NCI-H2227 treated with DMSO at 0.1 percent for 48 hours (cell line): ENCODE data around the gene FRMD4B.

Experiments
- DNase-seq: peaks from one replicate; lab custom pipeline; 2025; lab: John Stamatoyannopoulos, UW

Gene FRMD4B

GRCh38 chr3:69174871-69175737 lies 210.8 kb downstream of the FRMD4B start:
- no peak for DNase-seq

GRCh38 chr3:69174445-69174844 lies 211.4 kb downstream of the FRMD4B start:
- no peak for DNase-seq

GRCh38 chr3:69172058-69172457 lies 213.8 kb downstream of the FRMD4B start:
- no peak for DNase-seq

- DNase-seq = no peak
Measured at GRCh38 chr3:69166446-69166845, 219.4 kb downstream of the FRMD4B start.

- no peak for DNase-seq
Measured at GRCh38 chr3:69165744-69166143, 220.1 kb downstream of the FRMD4B start.

- DNase-seq = no peak
Measured at GRCh38 chr3:69164296-69164695, 221.6 kb downstream of the FRMD4B start.

GRCh38 chr3:69162308-69162980 lies 223.4 kb downstream of the FRMD4B start:
- DNase-seq = no peak

GRCh38 chr3:69161587-69162307 lies 224.1 kb downstream of the FRMD4B start:
- DNase-seq = peak; percentile 19

GRCh38 chr3:69160525-69160924 lies 225.4 kb downstream of the FRMD4B start:
- no peak for DNase-seq

- no peak for DNase-seq
Measured at GRCh38 chr3:69160107-69160506, 225.8 kb downstream of the FRMD4B start.

- DNase-seq = no peak
Measured at GRCh38 chr3:69149586-69149985, 236.3 kb downstream of the FRMD4B start.

- DNase-seq = no peak
Measured at GRCh38 chr3:69145688-69146087, 240.2 kb downstream of the FRMD4B start.

- DNase-seq = peak; percentile 1
Measured at GRCh38 chr3:69144631-69145245, 241.2 kb downstream of the FRMD4B start.

- no peak for DNase-seq
Measured at GRCh38 chr3:69143612-69144011, 242.3 kb downstream of the FRMD4B start.

- DNase-seq = no peak
Measured at GRCh38 chr3:69142797-69143454, 243.0 kb downstream of the FRMD4B start.

GRCh38 chr3:69142090-69142489 lies 243.8 kb downstream of the FRMD4B start:
- DNase-seq = no peak

- DNase-seq = no peak
Measured at GRCh38 chr3:69141313-69141712, 244.6 kb downstream of the FRMD4B start.

GRCh38 chr3:69137412-69137811 lies 248.5 kb downstream of the FRMD4B start:
- no peak for DNase-seq

- DNase-seq = no peak
Measured at GRCh38 chr3:69137005-69137404, 248.9 kb downstream of the FRMD4B start.

GRCh38 chr3:69130689-69131088 lies 255.2 kb downstream of the FRMD4B start:
- no peak for DNase-seq

- no peak for DNase-seq
Measured at GRCh38 chr3:69129531-69129930, 256.4 kb downstream of the FRMD4B start.

GRCh38 chr3:69128509-69128908 lies 257.4 kb downstream of the FRMD4B start:
- no peak for DNase-seq
